Heart left ventricle (tissue), 16 donors: Measurements from ENCODE around the gene SGO1. TPM values are rescaled to one million over a fixed set of nuclear protein-coding genes. Genes with fewer than 3 reads are reported as not detected.

Experiments used
- ATAC-seq, 4 donors: fragments of 200-7000 bp; cut with Tn5 transposase; one replicate each; pipeline ENCODE4 v1.9.1; 2020 to 2022; ENCODE audit warnings: moderate library complexity in 4 of 4, mild to moderate bottlenecking in 3 of 4, moderate number of reproducible peaks in 1 of 4
- DNase-seq, 5 donors: peaks; one replicate each; pipeline ENCODE4 v3.0.0-alpha.2; 2020
- H3K27ac ChIP-seq, 12 donors: fragments of 200-600 bp; sonication (generic) in 4 of 12; one replicate each; pipeline versions ENCODE4 v1.5.0 to v1.8.0; 2016 to 2022; ENCODE audit warnings: mild to moderate bottlenecking in 2 of 12
- H3K27me3 ChIP-seq, 9 donors: fragments of 200-600 bp; sonication (generic) in 2 of 9; one replicate each; pipeline versions ENCODE4 v1.5.1 to v1.8.0; 2016 to 2022; ENCODE audit warnings: mild to moderate bottlenecking in 3 of 9
- H3K36me3 ChIP-seq, 9 donors: fragments of 200-600 bp; sonication (generic) in 2 of 9; one replicate each; pipeline versions ENCODE4 v1.5.0 to v1.8.0; 2018 to 2022; ENCODE audit warnings: mild to moderate bottlenecking in 2 of 9
- H3K4me1 ChIP-seq, 12 donors: fragments of 200-600 bp; sonication (generic) in 4 of 12; one replicate each; pipeline versions ENCODE4 v1.5.0 to v1.8.0; 2016 to 2022; ENCODE audit warnings: mild to moderate bottlenecking in 3 of 12
- H3K4me3 ChIP-seq, 12 donors: fragments of 200-600 bp; sonication (generic) in 4 of 12; one replicate each; pipeline versions ENCODE4 v1.5.0 to v1.8.0; 2017 to 2022; ENCODE audit warnings: mild to moderate bottlenecking in 9 of 12, moderate library complexity in 4 of 12
- H3K9me3 ChIP-seq, 12 donors: fragments of 200-600 bp; sonication (generic) in 4 of 12; one replicate each; pipeline versions ENCODE4 v1.5.0 to v1.8.0; 2016 to 2022; ENCODE audit warnings: mild to moderate bottlenecking in 1 of 12
- POLR2A ChIP-seq, 2 donors: fragments of 450-650 bp; IDR thresholded peaks; one replicate each; pipeline ENCODE4 v1.6.1; 2017; ENCODE audit warnings: antibody characterized with exemption in 2 of 2, mild to moderate bottlenecking in 2 of 2, moderate library complexity in 2 of 2
- WGBS, 4 donors: extraction: QIAGEN DNeasy Blood & Tissue Kit in 2 of 4; methylation state at CpG; one replicate each; pipeline versions ENCODE4 v1.1.5 to v1.1.7; 2013 to 2018; 5-methylcytosine and 5-hydroxymethylcytosine counted together
- intact Hi-C, 10 donors: fragments of 100-400 bp; cut with DNase I; formaldehyde crosslinking; loops; one replicate each; pipeline versions ENCODE4 v1.11.1 to v1.14.2; 2022
- polyA plus RNA-seq, 2 donors: library from polyadenylated mRNA; stranded (reverse); fragments of 200-250 nt; gene quantifications; one replicate each; pipeline ENCODE4 v1.2.3, GENCODE V29; 2013
- total RNA-seq, 9 donors: library from RNA; depleted of rRNA in 2 of 9; stranded (reverse); fragments of >200 nt in 2 of 9; fragmentation: NEBNext Ultra II Directional in 3 of 9; extraction: Animal tissue kit (Norgen Biotek cat#: 25700) in 3 of 9; gene quantifications; one replicate each; pipeline versions ENCODE4 v1.1.0 to v1.2.4, GENCODE V29; 2016 to 2023
- TF ChIP-seq, protein P1 (sequence below), 12 donors: fragments of 200-600 bp; sonication (generic) in 4 of 12; IDR thresholded peaks; one replicate each; pipeline versions ENCODE4 v1.5.0 to v1.8.0; 2018 to 2022; ENCODE audit warnings: antibody characterized with exemption in 12 of 12, mild to moderate bottlenecking in 5 of 12
- donor health status: ischemic (EF 13 %, LVEDD 7.1; RV severe dilation, severe dysfunction).
- donor health status: healthy with polysubstance abuse.
- donor health status: DM: no; HTN: yes; CAD: no.
- donor health status: DM: no; HTN: no; CAD: no.
- donor health status: ischemic (EF 25% LVEDD 6.9; RV normal size, moderate dysfunction).
- donor health status: ischemic (EF 25% LVEDD 5.7; RV mildly dilated, moderate dysfunction).
- donor health status: healthy.
- donor health status: DM: yes; HTN: yes; CAD: no.
- donor health status: ischemic (EF 35%, LVEDD 5.7; RV mildly dilated, moderate dysfunction).
- donor health status: nonischemic (EF 11% LVEDD 7.7; RV severe dilation, severe dysfunction).
- donor health status: DM: yes; HTN: yes; CAD: no.
- donor health status: PGD.
- donor health status: ischemic (EF 29% LVEDD 5.4; RV normal size, mild dysfunction).
- donor health status: nonischemic (EF 23%, LVEDD 6.1; RV moderate dilation, normal function).

Gene SGO1
- total and polyA plus RNA-seq, 11 donors = 0.04 to 2.8 (median 0.28) TPM; not detected in 5

DNA sequence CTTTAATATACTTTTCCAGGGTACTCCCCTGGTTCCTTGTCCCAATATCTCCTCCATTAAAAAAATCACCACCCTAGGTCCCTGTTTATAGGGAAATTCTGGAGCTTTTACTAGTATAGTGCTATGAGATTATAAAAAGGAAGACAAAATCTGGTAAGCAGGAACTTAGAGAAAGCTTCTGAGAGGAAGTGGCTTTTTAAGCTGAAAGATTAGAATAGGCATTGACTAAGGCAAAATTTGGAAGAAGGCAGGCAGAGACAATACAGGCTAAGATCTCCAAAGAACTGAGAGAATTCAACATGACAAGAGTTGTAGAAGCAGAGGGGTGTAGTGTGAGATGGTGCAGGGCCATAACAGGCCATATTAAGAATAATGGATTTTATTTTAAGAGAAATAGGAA lies 25.8 kb downstream of the SGO1 start:
- peak overlapping the region in 3 of 12 donors; percentile 1 to 69 (median 16) for H3K27ac ChIP-seq

DNA sequence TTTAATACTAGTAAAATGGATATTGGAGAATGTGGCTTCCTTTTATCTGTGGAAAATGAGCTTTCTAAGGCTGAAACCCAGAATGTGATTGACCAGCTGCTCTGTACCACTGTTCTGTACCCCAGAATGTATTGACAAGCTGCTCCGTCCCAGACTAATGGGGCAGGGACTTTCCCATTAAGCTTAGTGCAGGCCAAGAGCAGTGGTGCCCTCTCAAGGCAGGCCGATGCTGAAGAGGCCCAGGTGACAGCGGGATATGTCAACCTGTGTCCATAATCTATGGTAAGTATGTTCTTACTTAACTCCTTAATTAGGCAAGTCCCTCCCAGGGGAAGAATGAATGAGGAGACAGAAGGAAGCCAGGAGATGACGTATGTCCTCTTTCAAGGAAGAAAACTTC lies 31.1 kb downstream of the SGO1 start:
- intact Hi-C loops = no loop called here
- peaks cover 0 to 3% (median 0%) of the 10 kb centered on the region in 12 donors for H3K4me1 ChIP-seq
- 87 to 93% (median 91%) methylated on average over 4 of the region's 4 CpGs for WGBS, 4 donors
- H3K9me3 ChIP-seq = no peaks in the 10 kb centered on the region
- no peaks in the 10 kb centered on the region for H3K27me3 ChIP-seq
- no peak overlapping the region for H3K27ac ChIP-seq
- TF ChIP-seq, protein P1, sequence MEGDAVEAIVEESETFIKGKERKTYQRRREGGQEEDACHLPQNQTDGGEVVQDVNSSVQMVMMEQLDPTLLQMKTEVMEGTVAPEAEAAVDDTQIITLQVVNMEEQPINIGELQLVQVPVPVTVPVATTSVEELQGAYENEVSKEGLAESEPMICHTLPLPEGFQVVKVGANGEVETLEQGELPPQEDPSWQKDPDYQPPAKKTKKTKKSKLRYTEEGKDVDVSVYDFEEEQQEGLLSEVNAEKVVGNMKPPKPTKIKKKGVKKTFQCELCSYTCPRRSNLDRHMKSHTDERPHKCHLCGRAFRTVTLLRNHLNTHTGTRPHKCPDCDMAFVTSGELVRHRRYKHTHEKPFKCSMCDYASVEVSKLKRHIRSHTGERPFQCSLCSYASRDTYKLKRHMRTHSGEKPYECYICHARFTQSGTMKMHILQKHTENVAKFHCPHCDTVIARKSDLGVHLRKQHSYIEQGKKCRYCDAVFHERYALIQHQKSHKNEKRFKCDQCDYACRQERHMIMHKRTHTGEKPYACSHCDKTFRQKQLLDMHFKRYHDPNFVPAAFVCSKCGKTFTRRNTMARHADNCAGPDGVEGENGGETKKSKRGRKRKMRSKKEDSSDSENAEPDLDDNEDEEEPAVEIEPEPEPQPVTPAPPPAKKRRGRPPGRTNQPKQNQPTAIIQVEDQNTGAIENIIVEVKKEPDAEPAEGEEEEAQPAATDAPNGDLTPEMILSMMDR (IDR thresholded peaks at IDR 0.05) = no peak
- TF ChIP-seq POLR2A (IDR thresholded peaks at IDR 0.05) = no peak
- ATAC-seq = no peak
- DNase-seq = no peak
- H3K4me3 ChIP-seq = no peak overlapping the region
- H3K36me3 ChIP-seq = peaks cover 0 to 49% (median 34%) of the 10 kb centered on the region in 9 donors

More for the DNA sequence above, 25.8 kb downstream of the SGO1 start:
- no peak overlapping the region for H3K4me3 ChIP-seq
- intact Hi-C loops = no loop called here
- TF ChIP-seq POLR2A (IDR thresholded peaks at IDR 0.05) = no peak
- TF ChIP-seq, protein P1 (IDR thresholded peaks at IDR 0.05) = no peak
- peaks cover 0 to 17% (median 3%) of the 10 kb centered on the region in 12 donors for H3K4me1 ChIP-seq
- H3K9me3 ChIP-seq = no peaks in the 10 kb centered on the region
- peaks cover 0 to 6% (median 1%) of the 10 kb centered on the region in 9 donors for H3K36me3 ChIP-seq
- no peaks in the 10 kb centered on the region for H3K27me3 ChIP-seq
- ATAC-seq (no peak), DNase-seq (no peak)

DNA sequence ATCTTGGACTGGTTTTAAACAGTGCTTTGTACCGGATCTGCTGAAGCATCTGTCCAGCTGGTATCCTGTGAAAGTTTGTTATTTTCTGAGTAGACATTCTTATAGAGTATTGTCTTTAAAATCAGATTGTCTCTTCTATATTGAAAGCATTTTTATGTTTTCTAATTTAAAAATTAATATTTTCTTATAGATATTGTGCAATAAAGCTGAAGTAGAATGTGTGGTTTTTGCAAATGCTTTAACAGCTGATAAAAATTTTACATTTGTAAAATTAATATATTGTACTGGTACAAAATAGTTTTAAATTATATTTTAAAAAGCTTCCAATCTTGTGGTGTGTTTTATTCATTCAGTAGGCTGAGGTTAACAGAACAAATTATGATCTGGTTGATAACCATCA lies 31.9 kb downstream of the SGO1 start:
- TF ChIP-seq POLR2A (IDR thresholded peaks at IDR 0.05) = no peak
- TF ChIP-seq, protein P1 (IDR thresholded peaks at IDR 0.05) = no peak
- Histone ChIP-seq H3K4me1 (no peaks in the 10 kb centered on the region), H3K27ac (no peak overlapping the region), H3K27me3 (no peaks in the 10 kb centered on the region), H3K36me3 (peaks cover 0 to 58% (median 43%) of the 10 kb centered on the region in 9 donors), H3K4me3 (no peak overlapping the region), H3K9me3 (no peaks in the 10 kb centered on the region)
- intact Hi-C loops = no loop called here
- ATAC-seq (no peak), DNase-seq (no peak)
- 95 to 97% (median 96%) methylated on average over 1 of the region's 1 CpG for WGBS, 4 donors

DNA sequence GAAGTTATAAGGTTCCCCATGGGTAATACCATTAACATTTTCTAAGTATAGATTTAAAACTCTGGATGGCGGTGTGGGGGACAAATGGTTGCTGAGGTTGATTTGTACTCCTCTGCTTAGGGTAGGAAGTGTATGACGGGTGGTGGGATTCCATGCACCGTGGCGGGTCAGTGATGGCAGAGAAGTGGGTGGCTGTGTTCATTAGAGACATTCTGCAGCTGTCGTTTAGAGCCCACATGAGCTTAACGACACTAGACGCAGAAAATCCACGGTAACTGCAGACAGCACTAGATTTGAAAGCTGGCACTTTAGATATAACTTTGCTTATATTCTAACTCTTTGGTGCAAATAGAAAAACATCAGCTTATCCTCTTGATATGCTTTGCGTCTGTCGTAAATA lies 37.5 kb downstream of the SGO1 start:
- Histone ChIP-seq H3K36me3 (peaks cover 0 to 80% (median 57%) of the 10 kb centered on the region in 9 donors), H3K27ac (no peak overlapping the region), H3K4me1 (no peaks in the 10 kb centered on the region), H3K9me3 (no peaks in the 10 kb centered on the region), H3K4me3 (no peak overlapping the region), H3K27me3 (no peaks in the 10 kb centered on the region)
- WGBS, 4 donors = 92 to 94% (median 92%) methylated on average over 10 of the region's 10 CpGs
- TF ChIP-seq POLR2A (IDR thresholded peaks at IDR 0.05) = no peak
- TF ChIP-seq, protein P1 (IDR thresholded peaks at IDR 0.05) = no peak
- DNase-seq (no peak), ATAC-seq (no peak)
- intact Hi-C loops = loop anchor here in 1 of 10 donors (10.0 kb wide), 1 partner anchor 204 kb away; the partner anchor contains the start of gene RAB5A
